Measurements from ENCODE around the gene PDE6G. TPM values are rescaled to one million over a fixed set of nuclear protein-coding genes. Genes with fewer than 3 reads are reported as not detected.

PDE6G gene
- total RNA-seq, 1 donor from 2014 or later = 3.7 TPM

DNA sequence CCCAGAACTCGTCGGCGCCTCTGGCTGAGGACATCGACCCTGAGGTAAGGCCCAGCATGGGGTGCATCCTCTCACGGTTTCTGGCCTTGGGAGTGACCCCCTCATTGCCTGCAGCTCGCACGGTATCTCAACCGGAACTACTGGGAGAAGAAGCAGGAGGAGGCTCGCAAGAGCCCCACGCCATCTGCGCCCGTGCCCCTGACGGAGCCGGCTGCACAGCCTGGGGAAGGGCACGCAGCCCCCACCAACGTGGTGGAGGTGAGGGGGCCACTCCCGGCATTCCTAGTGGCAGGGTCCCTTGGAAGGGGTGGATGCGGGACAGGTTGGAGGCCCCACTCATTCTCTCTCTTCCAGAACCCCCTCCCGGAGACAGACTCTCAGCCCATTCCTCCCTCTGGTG lies 38.5 kb upstream of the PDE6G start:
- Mint-ChIP-seq H3K4me1 (peaks cover 2% of the 10 kb centered on the region), H3K27ac (no peak overlapping the region)
- intact Hi-C loops (cut with micrococcal nuclease) = no loop called here

DNA sequence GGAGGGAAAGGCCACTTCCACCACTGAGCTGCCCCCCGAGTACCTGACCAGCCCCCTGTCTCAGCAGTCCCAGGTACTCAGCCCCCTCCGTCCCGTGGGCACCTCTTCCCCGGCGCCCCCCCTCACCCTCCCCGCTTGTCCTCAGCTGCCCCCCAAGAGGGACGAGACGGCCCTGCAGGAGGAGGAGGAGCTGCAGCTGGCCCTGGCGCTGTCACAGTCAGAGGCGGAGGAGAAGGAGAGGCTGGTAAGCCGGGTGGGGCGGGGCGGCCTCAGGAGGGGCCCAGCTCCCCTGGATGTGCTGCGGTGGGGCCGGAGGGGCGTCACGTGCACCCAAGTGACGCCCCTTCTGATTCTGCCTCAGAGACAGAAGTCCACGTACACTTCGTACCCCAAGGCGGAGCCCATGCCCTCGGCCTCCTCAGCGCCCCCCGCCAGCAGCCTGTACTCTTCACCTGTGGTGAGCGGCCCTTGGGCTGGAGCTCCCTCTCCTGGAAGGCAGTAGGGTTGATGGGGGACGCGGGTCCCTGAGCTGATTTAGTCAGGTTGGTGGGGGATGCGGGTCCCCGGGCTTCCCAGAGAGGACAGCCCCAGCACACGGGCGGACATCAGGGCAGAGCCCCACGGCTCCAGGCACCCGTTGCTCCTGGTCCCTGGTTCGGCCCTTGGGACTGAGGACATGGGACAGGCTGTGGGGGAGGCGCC lies 37.3 kb upstream of the PDE6G start:
- Mint-ChIP-seq H3K36me3 (ENCODE audit: low read depth) (peaks cover 48% of the 10 kb centered on the region), H3K27me3 (no peaks in the 10 kb centered on the region)

More for the DNA sequence above, 38.5 kb upstream of the PDE6G start:
- DNase-seq = no peak
- no peaks in the 10 kb centered on the region for H3K9me3 Mint-ChIP-seq
- H3K4me3 Mint-ChIP-seq = no peak overlapping the region
- H3K27me3 Mint-ChIP-seq = no peaks in the 10 kb centered on the region
- peaks cover 44% of the 10 kb centered on the region for H3K36me3 Mint-ChIP-seq (ENCODE audit: low read depth)

DNA sequence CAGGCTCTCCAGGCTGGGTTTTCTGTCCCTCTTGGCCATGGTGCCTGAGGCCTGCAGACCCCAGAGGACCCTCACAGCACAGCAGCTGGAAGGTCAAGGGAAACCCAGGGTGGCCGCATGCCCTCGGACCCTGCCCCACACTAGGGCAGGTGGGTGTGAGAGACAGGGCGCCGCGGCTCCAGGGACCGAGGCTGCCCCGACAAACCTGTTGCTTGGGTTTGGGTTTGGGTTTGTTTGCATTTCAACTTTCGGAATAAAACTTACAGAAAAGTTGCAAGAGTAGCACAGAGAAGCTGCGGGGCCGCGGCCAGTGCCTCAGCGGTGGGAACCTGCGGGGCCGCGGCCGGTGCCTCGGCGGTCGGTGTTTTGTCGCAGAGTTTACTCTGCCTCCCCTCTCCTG lies 35.3 kb upstream of the PDE6G start:
- Mint-ChIP-seq H3K36me3 (ENCODE audit: low read depth) (peaks cover 38% of the 10 kb centered on the region), H3K27ac (no peak overlapping the region), H3K27me3 (no peaks in the 10 kb centered on the region), H3K9me3 (no peaks in the 10 kb centered on the region), H3K4me3 (no peak overlapping the region), H3K4me1 (no peaks in the 10 kb centered on the region)
- intact Hi-C loops (cut with micrococcal nuclease) = no loop called here
- DNase-seq = no peak

More for the DNA sequence above, 37.3 kb upstream of the PDE6G start:
- Mint-ChIP-seq H3K27ac (no peak overlapping the region), H3K4me1 (peaks cover 2% of the 10 kb centered on the region), H3K4me3 (no peak overlapping the region), H3K9me3 (no peaks in the 10 kb centered on the region)
- intact Hi-C loops (cut with micrococcal nuclease) = no loop called here
- no peak for DNase-seq

DNA sequence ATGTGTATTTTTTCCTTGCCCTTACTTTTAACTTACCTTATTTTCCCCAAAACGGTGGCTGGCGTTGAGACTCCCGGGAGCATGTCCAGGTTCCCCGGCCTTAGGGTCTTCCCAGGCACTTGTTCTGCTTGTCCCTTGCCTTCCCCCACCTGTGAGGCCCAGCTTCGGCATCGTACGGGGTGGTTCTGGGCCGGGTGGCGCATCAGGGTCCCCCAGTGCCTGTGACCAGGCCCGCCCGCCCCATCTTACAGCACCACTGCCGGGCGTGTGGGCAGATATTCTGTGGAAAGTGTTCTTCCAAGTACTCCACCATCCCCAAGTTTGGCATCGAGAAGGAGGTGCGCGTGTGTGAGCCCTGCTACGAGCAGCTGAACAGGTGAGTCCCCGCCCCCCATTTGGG lies 34.9 kb upstream of the PDE6G start:
- H3K27me3 Mint-ChIP-seq = no peaks in the 10 kb centered on the region
- peaks cover 2% of the 10 kb centered on the region for H3K4me1 Mint-ChIP-seq
- H3K27ac Mint-ChIP-seq = no peak overlapping the region
- H3K9me3 Mint-ChIP-seq = no peaks in the 10 kb centered on the region
- DNase-seq = no peak
- no peak overlapping the region for H3K4me3 Mint-ChIP-seq
- intact Hi-C loops (cut with micrococcal nuclease) = no loop called here
- peaks cover 41% of the 10 kb centered on the region for H3K36me3 Mint-ChIP-seq (ENCODE audit: low read depth)

DNA sequence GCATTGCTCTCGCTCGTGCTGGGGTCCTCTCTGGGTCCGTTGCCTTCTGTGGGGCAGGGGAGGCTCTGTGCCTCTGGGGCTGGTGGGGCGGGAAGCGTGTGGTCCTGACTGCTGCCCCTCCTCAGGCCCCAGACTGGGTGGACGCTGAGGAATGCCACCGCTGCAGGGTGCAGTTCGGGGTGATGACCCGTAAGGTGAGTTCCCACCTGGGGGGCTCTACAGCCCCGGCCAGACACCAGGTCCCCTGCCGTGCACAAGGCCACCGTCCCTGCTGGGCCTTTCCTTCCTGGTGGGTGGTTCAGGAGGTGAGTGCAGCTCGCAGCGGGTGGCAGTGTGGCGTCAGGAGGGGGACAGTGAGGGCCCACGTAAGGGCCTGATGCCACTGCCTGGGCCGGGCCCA lies 34.2 kb upstream of the PDE6G start:
- Mint-ChIP-seq H3K27ac (no peak overlapping the region), H3K4me3 (no peak overlapping the region), H3K36me3 (ENCODE audit: low read depth) (peaks cover 45% of the 10 kb centered on the region)

DNA sequence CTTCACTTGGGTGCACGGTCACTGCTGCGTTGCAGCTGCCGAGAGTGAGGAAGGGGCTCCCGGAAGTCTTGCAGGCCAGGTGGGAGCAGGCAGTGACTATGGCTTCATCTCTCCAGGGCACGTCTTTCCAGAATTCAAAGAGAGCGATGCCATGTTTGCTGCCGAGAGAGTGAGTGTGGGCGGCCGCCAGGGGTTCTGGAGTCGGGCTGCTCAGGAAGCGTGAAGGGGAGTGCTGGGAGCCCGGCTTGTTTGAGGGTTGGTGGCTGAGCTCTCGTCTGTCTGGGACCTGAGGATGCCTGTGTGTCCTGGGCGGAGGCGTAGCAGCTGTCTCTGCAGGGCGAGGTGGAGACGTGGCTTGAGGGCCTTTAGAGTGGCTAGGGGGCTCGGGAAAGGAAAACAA lies 33.7 kb upstream of the PDE6G start:
- Mint-ChIP-seq H3K27ac (no peak overlapping the region), H3K9me3 (no peaks in the 10 kb centered on the region)
- intact Hi-C loops (cut with micrococcal nuclease) = no loop called here

More for the DNA sequence above, 34.2 kb upstream of the PDE6G start:
- Mint-ChIP-seq H3K27me3 (no peaks in the 10 kb centered on the region), H3K9me3 (no peaks in the 10 kb centered on the region), H3K4me1 (peaks cover 5% of the 10 kb centered on the region)
- DNase-seq = no peak
- intact Hi-C loops (cut with micrococcal nuclease) = no loop called here

DNA sequence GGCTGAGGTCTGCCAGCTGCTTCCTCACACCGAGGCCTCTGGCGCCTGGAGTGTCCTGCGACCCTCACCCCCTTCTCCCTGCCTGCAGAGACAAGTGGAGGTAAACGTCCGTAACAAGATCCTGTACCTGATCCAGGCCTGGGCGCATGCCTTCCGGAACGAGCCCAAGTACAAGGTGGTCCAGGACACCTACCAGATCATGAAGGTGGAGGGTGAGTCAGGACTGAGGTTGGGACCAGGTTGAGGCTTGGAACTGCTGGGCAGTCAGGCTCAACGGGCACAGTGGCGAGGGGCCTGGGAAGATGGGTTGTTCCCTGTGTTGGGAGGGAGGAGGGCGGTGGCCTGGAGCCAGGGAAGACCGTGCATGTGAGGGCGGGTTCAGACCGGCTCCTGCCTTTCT lies 32.3 kb upstream of the PDE6G start:
- Mint-ChIP-seq H3K4me1 (peaks cover 18% of the 10 kb centered on the region), H3K27ac (no peak overlapping the region), H3K9me3 (no peaks in the 10 kb centered on the region), H3K36me3 (ENCODE audit: low read depth) (peaks cover 58% of the 10 kb centered on the region), H3K4me3 (no peak overlapping the region), H3K27me3 (peaks cover 2% of the 10 kb centered on the region)
- no peak for DNase-seq
- intact Hi-C loops (cut with micrococcal nuclease) = no loop called here

More for the DNA sequence above, 33.7 kb upstream of the PDE6G start:
- DNase-seq = no peak
- H3K4me3 Mint-ChIP-seq = no peak overlapping the region
- no peaks in the 10 kb centered on the region for H3K27me3 Mint-ChIP-seq
- H3K4me1 Mint-ChIP-seq = peaks cover 10% of the 10 kb centered on the region
- peaks cover 50% of the 10 kb centered on the region for H3K36me3 Mint-ChIP-seq (ENCODE audit: low read depth)

DNA sequence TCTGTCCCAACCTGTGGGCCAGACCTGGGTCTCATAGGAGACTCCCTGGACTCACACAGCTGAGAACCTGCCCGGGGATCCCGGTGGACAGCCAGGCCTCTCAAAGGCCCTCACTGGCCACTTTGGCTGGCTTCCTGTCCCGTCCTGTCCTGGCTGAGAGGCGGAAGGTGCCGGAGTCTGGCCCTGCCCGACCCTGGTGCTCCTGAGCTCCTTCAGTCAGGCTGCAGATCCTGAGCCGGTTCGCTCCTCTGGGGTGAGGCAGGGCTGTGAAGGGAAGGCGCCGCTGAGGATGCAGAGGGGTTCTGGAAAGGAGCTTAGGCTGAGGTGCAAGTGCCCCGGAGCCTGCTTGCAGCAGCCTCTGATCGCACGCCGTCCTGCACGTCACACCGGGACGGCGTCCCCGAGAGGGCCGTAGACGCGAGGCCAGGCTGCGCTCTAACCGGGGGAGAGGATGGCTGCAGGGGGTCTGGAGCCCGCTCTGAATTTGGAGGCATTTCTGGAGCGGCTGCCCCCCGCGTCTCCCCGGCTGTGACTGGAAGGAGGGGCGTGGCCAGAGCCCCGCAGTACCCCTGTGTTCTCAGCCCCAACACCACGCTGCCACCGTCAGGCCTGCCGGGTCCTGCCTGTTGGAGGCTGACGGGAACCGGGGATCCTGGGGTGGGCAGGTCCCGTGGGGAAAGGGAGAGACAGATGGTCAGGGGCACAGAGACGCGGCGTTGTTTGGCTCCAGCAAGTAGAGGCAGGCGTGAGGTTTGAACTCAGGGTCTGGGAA lies 31.6 kb upstream of the PDE6G start:
- DNase-seq = no peak
- Mint-ChIP-seq H3K4me3 (no peak overlapping the region), H3K27me3 (peaks cover 2% of the 10 kb centered on the region), H3K9me3 (no peaks in the 10 kb centered on the region), H3K36me3 (ENCODE audit: low read depth) (peaks cover 60% of the 10 kb centered on the region), H3K27ac (no peak overlapping the region), H3K4me1 (peaks cover 19% of the 10 kb centered on the region)
- intact Hi-C loops (cut with micrococcal nuclease) = no loop called here

DNA sequence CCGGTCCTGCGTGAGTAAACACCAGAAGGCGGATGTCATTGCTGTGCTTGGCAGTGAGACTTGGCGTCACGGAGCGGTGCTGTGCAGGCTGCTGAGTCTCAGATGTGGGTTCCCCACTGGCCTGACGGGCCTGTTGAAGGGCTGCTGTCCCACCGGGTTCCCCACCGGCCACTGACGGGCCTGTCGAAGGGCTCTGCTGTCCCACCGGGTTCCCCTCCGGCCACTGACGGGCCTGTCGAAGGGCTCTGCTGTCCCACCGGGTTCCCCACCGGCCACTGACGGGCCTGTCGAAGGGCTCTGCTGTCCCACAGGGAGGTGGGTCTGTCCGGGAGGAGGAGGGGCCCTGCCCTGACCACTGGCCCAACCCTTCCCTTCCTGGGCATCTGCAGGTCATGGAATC lies 30.3 kb upstream of the PDE6G start:
- Mint-ChIP-seq H3K4me1 (peaks cover 22% of the 10 kb centered on the region), H3K36me3 (ENCODE audit: low read depth) (peaks cover 55% of the 10 kb centered on the region), H3K9me3 (no peaks in the 10 kb centered on the region), H3K4me3 (no peak overlapping the region), H3K27me3 (peaks cover 2% of the 10 kb centered on the region), H3K27ac (no peak overlapping the region)
- intact Hi-C loops (cut with micrococcal nuclease) = no loop called here
- DNase-seq = no peak

DNA sequence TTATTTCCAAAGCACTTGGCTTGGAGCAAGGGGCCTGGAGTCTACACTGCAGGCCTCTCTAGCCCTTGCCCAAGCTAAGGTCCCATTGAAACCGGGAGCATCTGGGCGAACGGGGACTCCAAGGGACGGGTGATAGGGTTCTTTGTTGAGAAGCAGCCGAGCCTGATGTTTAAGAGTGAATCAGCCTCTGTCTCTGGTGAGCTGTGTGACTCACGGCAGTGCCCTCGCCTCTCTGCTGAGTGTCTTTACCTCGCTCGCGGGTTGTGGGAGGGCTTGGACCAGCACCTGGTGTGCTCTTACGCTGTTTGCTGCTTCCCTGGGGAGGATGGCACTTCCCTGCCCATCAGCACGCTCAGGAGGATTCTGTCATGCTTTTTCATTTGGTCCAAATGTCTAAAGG lies 28.8 kb upstream of the PDE6G start:
- intact Hi-C loops (cut with micrococcal nuclease) = no loop called here
- Mint-ChIP-seq H3K9me3 (no peaks in the 10 kb centered on the region), H3K27ac (peak overlapping the region; percentile 79), H3K27me3 (peaks cover 2% of the 10 kb centered on the region), H3K4me3 (peak overlapping the region; percentile 97), H3K4me1 (peaks cover 22% of the 10 kb centered on the region), H3K36me3 (ENCODE audit: low read depth) (peaks cover 55% of the 10 kb centered on the region)
- DNase-seq = no peak

DNA sequence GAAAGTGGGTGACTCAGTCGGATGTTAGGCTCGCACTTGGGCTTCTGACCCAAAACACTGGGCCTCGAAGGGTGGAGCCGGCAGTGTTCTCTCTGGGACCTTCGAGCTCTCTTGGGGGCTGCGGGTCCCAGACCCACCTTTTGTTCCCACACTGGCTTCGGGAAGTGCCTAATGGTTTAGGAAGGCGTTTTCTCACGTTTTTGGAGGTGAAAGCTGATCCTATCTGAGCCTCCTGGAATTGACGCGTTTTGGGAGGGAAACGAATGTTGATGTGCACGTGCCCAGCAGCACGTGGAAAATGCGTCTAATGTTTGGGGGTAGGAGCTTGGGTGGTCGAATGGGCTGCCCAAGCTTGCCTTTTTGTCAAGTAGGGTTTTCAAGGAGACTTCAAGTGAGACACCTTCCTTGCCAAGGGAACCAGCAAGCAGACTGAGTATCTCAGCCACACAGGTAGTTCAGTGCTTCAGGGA lies 28.1 kb upstream of the PDE6G start:
- peak overlapping the region; percentile 97 for H3K4me3 Mint-ChIP-seq
- peaks cover 49% of the 10 kb centered on the region for H3K36me3 Mint-ChIP-seq (ENCODE audit: low read depth)
- H3K27me3 Mint-ChIP-seq = peaks cover 2% of the 10 kb centered on the region
- H3K27ac Mint-ChIP-seq = peak overlapping the region; percentile 79
- H3K4me1 Mint-ChIP-seq = peaks cover 22% of the 10 kb centered on the region
- intact Hi-C loops (cut with micrococcal nuclease) = loop anchor here (1.0 kb wide), 1 partner anchor 19 kb away; the partner anchor contains the start of gene MRPL12
- DNase-seq = peak; percentile 70
- H3K9me3 Mint-ChIP-seq = no peaks in the 10 kb centered on the region

DNA sequence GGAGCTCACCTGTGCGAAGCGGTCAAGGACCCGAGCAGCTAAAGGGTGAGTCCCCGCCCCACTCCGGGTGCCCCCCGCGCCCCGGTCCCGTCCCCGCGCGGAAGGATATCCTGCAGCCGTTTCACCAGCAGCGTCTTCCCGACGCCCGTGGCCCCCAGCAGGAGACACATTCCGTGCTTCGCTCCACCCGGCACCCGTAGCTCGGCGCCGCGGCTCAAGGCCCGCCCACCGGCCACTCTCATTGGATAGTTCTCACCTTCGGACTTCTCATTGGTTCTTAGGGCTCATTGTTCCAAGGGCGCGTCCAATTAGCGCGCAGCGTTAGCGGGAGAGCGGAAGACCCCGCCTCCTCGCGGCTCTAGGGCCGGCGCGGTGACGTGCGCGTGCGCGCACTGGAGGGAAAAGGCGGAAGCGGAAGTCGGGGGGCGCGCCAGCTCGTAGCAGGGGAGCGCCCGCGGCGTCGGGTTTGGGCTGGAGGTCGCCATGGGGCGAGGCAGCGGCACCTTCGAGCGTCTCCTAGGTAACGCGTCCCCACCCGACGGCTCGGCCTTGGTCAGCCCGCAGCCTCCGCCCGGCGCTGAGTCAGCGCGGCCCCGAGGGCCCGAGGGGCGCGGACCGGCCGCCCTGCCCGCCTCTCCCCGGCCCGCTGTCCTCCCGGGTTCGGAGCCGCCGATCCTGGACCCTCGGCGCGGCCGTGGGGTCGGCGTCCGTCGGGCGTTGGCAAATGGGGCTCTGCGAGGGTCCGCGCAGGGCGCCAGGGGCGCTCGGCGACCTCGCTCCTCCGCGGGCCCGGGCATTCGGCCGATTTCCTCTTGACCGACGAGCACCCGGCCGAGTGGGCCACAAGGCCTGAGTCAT lies 27.5 kb upstream of the PDE6G start, which contains the start of the genes ARL16 and HGS:
ARL16 (minus strand) TSS at position 214 of the 858 bp plus-strand sequence; CDS start at position 170, 44 bp downstream.
HGS (plus strand) TSS at position 428 of the 858 bp plus-strand sequence; CDS start at position 484, 56 bp downstream.
- peak; percentile 99 for DNase-seq
- Mint-ChIP-seq H3K27me3 (peaks cover 2% of the 10 kb centered on the region), H3K4me3 (peak within 1 kb of the TSS; percentile 97), H3K27ac (peak within 1 kb of the TSS; percentile 96), H3K9me3 (no peaks in the 10 kb centered on the region), H3K36me3 (ENCODE audit: low read depth) (peaks cover 44% of the 10 kb centered on the region), H3K4me1 (peaks cover 22% of the 10 kb centered on the region)
- intact Hi-C loops (cut with micrococcal nuclease) = loop anchor here (1.0 to 2.0 kb wide), 3 partner anchors 18 to 27 kb away; partner anchors contain the start of genes CCDC137, MRPL12 and OXLD1

DNA sequence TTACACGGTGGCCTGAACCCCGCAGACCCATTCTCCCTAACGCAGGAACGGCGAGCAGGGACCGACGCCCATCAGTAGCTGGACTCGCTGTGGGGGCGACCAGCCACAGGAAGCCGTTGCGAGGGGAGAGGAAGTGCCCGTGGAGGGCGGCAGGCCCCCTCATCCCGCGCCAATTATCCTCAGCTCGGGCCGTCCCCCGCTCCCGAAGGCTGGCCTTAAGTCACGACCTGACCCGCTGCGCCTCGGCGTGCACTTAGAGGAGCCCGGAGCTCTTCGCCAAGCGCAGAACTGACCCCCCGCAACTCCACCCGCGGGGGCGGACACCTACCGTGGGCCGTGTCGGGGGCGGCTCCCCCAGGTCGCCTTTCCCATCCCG lies 26.9 kb upstream of the PDE6G start:
- H3K27ac Mint-ChIP-seq = peak overlapping the region; percentile 73
- H3K36me3 Mint-ChIP-seq (ENCODE audit: low read depth) = peaks cover 41% of the 10 kb centered on the region
- peaks cover 2% of the 10 kb centered on the region for H3K27me3 Mint-ChIP-seq
- DNase-seq = no peak
- H3K4me3 Mint-ChIP-seq = peak overlapping the region; percentile 97
- H3K9me3 Mint-ChIP-seq = no peaks in the 10 kb centered on the region
- intact Hi-C loops (cut with micrococcal nuclease) = loop anchor here (1.0 to 2.0 kb wide), 2 partner anchors 17 to 28 kb away; partner anchors contain the start of genes CCDC137 and OXLD1
- peaks cover 22% of the 10 kb centered on the region for H3K4me1 Mint-ChIP-seq
